ENCODE data around the gene ASH1L.
"Not testable (repeated sequence)": the region's sequence is repeated elsewhere in the genome, so short reads cannot be mapped to it uniquely, and the experiment has no call there.

ASH1L gene

DNA sequence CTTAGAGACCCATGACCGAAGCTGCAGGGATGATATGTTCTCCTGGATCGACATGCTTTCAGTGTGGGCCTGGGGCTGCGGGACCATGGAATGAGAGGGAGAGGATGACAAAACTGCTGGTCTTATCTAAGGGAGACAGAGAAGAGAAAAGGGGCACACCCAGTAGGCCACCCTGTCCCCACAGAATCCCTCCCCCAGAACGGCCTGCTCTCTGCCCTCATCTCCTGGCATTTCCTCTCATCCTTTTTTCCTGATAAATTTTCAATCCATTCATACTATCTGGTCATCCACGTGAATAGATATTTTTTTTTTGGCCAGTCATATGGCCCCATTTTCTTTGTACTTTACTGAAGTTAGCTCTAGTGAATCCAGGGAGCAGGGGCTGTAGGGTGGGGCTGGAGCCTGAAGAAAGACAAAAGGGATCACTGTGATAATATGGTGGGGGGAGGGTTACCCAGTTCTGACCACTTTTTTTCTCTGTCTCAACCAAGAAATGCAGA is 261.2 kb downstream of the ASH1L start, which contains the start of gene PKLR:
TSS of gene PKLR (minus strand) at position 97 of the 500 bp plus-strand sequence. CDS start at position 54, 43 bp downstream.
- no peak for DNase-seq

DNA sequence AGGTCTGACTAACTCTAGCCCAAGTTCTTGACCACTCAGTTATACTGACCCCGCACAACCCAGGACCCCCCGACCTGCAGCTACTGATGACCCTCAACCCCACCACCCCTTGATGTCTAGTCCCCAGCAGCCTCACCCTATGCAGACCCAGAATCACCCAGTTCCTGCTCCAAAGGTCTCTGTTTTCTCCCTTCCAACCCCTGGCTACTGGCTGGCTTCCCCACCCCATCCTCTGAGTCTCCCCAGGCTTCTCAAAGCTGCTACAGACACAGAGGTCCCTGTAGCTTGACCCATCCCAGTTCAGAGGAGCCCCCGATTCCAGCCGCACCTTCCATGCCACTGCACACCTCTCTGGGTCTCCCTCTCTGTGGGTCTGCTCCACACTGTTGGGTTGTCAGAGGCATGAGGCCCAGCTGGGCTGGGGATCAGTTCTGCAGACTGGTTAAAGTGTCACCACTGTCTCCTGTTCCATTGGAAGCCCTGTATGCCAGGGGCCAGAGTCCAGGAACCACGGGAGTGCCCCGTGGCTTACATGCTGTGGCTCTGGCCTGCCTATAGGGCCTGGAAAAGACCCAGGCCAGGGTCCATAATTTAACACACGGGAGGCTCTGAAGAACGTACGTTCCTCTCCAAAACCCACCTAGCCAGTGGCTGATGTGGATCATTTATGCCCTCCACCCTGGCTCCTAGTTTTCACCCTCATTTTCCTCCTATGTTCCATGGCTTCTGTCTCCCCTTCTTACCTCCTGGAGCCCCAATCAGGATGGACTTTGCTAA is 261.9 kb downstream of the ASH1L start:
- no peak for DNase-seq

DNA sequence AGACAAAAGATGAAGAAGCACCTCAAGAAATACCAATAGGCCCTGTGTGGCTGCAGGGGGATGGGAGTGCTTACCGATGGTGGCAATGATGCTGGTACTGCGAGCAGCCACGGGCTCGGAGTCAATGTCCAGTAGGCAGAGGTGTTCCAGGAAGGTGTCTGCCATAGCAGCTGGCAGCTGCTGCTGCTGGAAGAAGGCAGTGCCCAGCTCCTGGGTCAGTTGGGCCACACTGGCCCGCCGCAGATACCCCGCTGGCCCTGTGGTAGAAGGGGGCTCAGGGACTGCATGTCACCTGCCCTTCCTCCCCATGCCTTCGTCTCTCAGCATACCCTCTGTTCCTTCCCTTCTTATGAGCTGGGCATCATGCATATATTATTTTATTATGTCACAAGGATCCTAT is 262.6 kb downstream of the ASH1L start:
- DNase-seq = no peak

DNA sequence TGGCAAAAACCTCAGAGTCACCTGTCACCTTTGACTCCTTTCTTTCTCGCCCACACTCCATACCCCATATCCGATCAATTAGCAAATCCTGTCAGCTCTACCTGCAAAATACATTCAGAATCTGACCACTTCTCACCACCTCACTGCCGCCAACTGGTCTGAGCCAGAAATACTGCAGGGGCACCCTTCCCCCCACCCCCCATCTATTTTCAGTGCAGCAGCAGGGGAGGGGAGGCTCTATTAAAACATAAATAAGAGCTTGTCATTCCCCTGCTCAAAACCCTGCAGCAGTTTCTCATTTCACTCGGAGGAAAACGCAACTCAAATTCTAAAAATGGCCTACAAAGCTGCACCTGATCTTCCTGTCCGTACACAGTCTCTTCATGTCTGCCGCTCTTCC is 265.2 kb downstream of the ASH1L start:
- DNase-seq = no peak

DNA sequence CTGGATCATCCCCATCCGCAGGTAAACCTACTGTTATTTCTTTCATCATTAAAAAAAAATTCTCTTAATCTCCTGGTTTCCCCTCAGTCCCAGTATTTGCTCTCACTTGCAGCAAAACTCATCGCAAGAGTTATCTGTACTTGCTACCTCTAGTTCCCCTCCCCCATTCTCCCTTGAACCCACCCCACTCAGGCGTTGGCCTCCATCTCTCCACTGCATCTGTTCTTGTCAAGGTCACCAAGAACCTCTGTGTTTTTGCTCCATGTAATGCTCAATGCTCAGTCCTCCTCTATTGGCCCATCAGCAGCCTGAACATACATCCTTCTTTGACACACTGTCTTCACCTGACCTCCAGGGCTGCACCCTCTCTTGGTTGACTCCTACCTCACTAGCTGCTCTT is 265.9 kb downstream of the ASH1L start:
- DNase-seq = no peak

DNA sequence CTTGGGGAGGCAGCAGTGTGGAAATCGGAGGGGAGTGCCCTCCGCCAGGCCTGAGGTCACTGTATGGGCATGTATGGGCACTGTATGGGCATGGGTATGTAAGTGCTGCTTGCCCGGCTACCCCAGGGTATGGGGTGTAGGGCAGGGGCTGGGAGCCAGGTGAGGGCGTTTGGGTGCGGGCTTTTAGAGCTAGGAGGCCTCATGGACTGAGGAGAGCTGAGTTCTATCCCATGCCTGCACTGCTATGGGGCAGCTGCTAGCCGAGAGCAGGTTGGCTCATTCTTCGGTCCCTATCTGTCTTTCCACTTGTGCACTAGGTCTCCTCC is 266.7 kb downstream of the ASH1L start:
- DNase-seq = no peak

DNA sequence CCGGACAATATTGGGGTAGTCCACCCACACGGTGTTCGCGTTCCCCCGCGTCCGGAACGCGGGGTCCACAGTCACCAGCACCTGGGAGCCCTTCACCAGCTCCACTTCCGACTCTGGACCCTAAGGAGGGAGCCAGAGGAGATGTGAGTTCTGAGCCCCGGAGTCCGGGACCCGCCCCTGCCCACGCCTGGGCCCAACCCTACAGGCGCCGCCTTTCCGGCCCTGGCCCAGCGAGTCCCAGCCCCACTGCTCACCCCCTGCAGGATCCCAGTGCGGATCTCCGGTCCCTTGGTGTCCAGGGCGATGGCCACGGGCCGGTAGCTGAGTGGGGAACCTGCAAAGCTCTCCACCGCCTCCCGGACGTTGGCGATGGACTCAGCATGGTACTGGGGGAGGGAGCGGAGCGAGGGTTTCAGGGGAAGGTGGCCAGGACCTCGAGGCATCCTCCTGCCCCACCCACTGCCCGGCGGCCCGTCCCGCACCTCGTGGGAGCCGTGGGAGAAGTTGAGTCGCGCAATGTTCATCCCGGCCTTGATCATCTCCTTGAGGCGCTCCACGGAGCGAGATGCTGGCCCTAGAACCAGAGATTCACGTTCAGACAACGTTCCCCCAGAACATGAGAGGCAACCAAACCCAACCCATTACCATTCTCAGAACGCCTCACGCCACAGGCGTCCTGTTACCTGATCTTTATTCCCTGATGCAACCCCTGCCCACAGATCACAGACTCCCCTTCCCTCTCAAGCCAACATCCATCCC is 267.2 kb downstream of the ASH1L start:
- no peak for DNase-seq

DNA sequence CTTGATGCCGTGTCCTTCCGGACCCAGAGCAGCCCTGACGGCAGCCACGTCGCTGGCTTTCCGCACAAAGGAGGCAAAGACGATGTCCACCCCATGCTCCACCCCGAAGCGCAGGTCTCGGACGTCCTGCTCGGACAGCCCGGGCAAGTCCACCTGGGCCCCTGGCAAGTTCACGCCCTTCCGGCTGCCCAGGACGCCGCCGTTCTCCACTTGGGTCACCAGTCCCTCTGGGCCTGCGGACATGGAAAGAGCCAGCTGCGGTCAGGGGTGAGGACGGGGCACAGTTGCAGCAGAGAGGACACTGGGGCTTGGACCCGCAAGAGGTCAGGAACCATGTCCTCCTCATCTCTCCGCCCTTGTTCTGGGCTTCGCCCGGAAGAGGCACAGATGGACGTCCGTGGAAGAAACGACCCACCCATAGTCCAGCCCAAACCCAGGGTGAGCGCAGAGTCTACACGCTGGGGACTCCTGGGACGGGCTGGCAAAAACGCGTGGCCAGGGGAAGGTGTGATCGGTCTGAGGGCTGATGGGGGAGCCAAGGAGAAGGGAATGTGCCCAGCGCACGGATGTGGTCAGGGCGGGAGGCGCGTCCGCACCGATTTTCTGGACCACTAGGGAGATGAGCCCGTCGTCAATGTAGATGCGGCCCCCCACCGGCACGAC is 268.0 kb downstream of the ASH1L start:
- DNase-seq = no peak

DNA sequence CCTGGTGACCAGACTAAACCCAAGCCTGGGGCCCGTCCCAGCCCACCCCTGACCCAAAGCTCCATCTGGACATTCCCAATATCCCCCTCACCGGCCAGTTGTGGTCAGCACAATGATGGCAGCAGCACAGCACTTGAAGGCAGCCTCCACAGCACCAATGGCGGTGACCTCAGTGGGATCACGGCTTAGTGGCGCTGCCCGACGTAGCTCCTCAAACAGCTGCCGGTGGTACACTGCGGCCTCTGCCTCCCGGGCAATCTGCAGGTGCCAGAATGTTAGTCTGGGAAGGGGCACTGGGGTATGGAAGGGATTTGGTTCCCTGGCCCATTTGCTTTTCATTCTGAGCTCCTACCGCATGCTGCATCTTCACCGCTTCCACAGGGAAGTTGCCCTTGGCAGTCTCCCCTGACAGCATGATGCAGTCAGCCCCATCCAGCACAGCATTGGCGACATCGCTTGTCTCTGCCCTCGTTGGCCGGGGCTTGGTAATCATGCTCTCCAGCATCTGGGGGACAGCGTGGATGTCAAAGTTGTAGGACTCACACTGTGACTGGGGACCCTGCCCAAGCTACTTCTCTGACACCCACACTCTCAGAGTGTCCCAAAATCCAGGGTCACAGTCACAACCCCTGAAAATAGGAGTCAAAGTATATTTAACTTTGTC is 269.4 kb downstream of the ASH1L start:
- DNase-seq = no peak

DNA sequence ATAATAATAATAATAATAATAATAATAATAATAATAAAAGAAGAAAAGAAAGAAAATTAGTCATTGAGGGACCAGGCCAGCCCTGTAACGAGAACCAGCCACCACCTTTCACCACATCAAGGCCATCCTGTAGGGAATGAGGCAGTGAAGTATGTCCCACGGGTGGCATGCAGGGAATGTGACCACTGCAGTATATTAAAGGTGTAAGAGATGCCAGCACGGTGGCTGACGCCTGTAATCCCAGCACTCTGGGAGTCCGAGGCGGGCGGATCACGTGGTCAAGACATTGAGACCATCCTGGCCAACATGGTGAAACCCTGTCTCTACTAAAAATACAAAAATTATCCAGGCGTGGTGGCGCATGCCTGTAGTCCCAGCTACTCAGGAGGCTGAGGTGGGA is 271.6 kb downstream of the ASH1L start:
- not testable (repeated sequence) for DNase-seq

DNA sequence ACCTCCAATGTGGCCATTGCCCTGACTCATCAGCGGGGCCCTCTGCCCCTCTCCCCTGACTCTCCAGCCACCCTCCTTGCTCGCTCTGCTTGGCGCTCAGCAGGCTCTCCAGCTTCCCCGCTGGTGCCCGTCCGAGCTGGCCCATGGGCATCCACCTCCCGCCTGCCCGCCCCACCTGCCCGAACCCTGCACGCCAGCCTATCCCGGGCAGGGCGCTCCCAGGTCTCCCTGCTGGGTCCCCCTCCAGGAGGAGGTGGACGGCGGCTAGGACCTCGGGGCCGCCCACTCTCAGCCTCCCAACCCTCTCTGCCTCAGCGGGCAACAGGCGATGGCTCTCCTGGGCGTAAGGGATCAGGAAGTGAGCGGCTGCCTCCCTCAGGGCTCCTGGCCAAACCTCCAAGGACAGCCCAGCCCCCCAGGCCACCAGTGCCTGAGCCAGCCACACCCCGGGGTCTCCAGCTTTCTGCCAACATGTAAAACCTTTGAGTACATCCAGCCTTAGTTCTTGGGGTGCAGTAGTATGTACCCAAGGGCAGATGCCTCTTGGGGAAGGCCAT is 274.5 kb downstream of the ASH1L start:
- no peak for DNase-seq

DNA sequence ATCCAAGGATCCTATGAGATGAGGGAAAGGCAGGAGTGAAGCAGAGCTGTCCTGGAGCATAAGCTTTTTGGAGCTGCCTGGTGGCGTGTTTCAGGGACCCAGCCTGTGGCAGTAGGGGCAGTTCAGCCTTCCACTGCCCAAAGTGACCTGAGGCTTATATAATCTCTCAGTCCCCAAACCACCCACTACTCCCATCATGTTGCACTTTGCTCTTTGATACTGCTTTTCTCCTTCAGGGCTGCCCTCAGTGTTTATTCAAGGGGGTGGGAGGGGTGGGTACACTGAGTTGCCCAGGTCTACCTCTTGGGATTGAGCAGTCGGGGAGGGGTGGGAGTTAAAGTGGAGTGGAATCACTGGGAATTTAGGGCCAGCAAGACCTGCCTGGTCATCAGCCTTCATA is 276.1 kb downstream of the ASH1L start:
- DNase-seq = no peak

DNA sequence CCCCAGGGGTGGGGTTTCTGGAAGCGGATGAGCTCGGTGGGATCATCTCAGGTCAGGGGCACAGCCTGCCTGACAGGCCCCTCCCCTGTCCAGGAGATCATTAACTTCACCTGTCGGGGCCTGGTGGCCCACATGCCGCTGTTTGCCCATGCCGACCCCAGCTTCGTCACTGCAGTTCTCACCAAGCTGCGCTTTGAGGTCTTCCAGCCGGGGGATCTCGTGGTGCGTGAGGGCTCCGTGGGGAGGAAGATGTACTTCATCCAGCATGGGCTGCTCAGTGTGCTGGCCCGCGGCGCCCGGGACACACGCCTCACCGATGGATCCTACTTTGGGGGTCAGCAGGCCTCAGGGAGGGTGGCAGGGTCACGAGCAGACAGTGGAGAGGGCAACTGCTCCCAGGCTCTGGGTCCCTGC is 277.0 kb downstream of the ASH1L start:
- DNase-seq = no peak

All from COR-L47 (cell line).